NCI-H1092 (cell line): ENCODE data around the gene ZNF652.

ENCODE experiments used
- DNase-seq: peaks from one replicate; lab custom pipeline; 2025; lab: John Stamatoyannopoulos, UW

Gene ZNF652

DNA sequence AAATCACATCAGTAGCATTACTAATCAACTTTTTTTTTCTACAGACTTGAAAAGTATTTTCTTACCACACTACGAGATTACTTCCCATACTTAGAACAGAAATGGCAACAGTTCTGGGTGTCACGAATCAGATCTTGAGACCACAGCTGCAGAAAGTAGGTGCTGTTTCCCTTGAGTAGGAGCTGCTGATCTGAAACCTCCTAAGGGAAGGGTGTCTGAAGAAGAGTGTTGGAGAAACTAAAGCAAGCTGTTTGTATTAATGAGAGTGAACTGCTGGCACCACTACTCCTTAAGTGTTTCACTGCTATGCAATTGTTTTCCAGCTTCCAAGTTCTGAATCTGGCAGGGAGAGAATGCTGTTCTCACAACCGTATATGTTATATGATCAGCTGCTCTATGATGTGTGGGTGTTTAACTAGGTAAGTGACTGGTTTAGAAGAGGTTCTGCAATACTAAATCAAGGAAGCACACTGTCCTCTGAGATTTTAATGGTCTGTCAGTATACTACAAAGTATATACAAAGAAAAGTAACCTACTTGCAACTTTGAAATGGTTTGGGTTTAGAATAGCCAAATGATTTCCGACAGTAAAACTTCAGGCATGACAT is 3.3 kb downstream of the ZNF652 start:
- no peak for DNase-seq

- no peak for DNase-seq
These were observed 4.5 kb downstream of the ZNF652 start for GRCh38 chr17:49357516-49357915.

GRCh38 chr17:49356320-49356719 is 5.7 kb downstream of the ZNF652 start:
- DNase-seq: no peak

GRCh38 chr17:49353607-49354006 is 8.4 kb downstream of the ZNF652 start:
- no peak for DNase-seq

- no peak for DNase-seq
These were observed 9.4 kb downstream of the ZNF652 start for GRCh38 chr17:49352587-49353154.

DNA sequence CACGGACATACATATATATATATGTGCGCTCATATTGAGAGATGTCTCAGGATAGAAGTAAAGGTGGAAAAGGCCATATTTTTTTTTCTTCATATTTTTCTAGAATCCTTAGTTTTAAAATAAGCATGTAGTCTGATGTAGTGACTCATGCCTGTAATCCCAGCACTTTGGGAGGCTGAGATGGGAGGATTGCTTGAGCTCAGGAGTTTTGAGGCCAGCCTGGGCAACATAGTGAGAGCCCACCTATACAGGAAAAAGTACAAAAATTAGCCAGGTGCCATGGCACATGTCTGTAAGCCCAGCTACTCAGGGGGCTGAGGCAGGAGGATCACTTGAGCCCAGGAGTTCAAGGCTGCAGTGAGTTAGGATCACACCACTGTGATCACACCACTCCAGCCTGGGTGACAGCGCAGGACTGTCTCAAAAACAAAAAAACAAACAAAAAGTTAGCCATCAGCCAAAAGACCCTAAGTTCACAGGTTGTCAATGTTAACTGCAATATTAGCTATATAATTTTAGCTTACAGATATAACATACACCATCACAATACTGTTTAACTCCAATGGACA is 10.4 kb downstream of the ZNF652 start:
- no peak for DNase-seq

DNA sequence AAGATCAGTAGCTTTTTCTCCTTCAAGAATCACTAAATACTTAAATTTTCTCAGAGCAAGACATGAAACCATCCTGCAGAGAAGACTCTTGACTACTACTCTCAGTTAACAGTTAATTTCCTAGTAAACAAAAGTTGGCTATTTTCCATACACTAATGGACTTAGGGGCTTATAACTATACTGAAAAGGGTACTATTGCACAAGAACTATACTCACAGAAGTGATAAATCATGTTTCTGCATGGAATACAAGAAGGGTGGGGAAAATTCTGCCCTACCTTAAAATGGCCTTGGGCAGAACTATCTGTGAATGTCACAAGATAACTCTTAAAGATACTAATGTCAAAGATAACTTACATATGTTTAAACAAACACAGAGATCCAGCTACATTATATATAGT is 12.5 kb downstream of the ZNF652 start:
- DNase-seq: no peak

GRCh38 chr17:49344914-49345313 is 17.1 kb downstream of the ZNF652 start:
- no peak for DNase-seq

DNA sequence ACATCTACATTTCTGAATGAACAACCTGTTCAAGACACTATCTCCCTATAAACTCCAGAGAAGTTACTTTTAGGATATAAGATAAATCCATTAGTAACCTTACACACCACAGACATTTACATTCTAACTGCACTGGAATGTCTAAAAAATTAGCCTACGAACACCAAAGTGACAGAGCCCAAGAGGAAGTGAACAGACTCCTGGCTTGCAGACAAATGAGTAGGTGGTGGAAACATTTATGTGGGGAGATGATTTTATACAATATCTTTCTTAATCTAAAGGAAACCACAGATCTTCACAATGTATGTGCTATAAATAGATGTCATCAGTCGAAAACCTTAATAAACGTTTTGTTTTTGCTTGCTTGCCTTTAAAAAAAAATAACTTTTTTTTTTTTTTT is 18.8 kb downstream of the ZNF652 start:
- DNase-seq: no peak

GRCh38 chr17:49342575-49342936 is 19.5 kb downstream of the ZNF652 start:
- no peak for DNase-seq

DNA sequence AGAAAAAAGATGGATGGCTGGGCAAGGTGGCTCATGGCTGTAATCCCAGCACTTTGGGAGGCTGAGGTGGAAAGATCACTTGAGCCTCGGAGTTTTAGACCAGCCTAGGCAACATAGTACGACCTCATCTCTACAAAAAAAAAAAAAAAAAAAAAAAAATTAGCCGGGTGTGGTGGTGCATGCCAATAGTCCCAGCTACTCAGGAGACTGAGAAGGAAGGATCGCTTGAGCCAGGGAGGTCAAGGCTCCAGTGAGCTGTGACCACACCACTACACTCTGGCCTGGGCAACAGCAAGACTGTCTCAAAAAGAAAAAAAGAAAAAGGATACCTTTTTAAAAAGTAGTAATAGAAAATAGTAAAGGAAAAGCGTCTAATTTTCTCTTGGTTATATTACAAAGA is 20.7 kb downstream of the ZNF652 start:
- DNase-seq: no peak

DNA sequence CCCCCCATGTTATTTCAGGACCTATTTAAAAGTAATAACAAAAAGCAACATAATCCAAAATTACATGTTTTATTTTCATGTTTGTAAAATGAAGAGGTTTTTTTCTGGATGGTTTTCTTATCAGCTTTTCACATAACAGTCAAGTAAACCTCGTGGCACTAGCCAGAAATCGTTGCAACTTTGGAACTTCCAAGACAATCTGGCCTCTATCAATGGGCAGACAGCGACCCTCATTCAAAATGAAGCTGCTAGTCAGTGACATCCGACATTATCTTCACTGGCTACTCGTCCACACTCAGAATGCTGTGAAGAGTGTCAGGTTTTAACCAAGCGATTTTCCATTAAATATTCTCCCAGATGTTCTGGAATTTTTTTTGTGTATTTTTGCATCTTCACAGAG is 22.7 kb downstream of the ZNF652 start:
- DNase-seq: no peak

GRCh38 chr17:49338883-49339282 is 23.2 kb downstream of the ZNF652 start:
- DNase-seq: no peak

DNA sequence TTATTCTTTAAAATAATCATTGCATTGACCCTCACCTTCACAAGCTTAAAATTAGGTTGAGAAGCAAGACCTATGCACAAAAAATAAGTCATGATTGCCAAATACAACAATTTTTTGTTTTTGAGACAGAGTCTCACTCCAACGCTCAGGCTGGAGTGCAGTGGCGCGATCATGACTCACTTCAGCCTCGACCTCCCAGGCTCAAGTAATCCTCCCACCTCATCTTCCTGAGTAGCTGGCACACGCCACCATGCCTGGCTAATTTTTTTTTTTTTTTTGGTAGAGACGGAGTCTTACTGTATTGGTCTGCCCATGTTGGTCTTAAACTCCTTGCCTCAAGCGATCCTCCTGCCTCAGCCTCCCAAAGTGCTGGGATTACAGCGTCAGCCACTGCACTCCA is 24.2 kb downstream of the ZNF652 start:
- no peak for DNase-seq

DNA sequence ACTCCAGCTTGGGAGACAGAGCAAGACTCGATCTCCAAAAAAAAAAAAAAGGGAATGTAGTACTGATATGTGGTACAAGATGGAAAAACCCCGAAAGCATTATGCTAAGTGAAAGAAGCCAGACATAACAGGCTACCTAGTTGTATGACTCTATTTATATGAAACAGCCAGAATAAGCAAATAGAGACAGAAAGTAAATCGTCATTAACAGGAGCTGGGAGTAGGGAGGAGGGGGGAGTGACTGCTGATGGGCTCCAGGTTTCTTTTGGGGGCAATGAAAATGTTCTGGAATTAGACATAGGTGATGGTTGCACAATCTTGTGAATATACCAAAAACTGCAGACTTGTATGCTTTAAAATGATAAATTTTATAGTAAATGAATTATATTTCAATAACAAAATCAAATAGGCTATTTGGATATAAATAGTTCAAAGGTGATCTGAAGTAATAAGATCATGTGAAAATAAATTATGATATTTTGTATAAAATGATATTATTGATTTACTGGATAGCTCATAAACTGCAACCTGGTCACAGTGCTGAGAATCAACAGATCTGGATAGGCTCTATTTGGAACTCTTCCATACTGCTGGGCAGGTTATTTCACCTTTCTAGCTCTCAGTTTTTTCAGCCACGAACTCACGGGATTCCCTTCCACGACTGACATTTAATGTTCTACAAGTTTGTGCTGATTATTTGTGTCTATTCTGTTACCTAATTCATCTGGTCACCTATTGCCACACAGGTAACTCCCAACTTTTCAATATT is 27.1 kb downstream of the ZNF652 start:
- no peak for DNase-seq

DNA sequence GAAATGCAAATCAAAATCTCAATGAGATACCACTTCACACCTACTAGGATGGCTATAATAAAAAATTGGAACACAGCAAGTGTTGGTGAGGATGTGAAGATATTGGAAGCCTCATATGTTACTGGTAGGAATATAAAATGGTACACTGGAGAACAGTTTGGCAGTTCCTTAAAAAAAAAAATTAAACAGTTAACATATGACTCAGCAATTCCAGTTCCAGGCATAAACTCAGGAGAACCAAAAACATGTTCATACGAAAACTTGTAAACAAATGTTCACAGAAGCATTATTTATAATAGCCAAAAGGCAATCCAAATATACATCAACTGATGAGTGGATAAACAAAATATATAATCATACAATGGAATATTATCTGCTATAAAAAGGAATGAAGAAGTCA is 28.2 kb downstream of the ZNF652 start:
- DNase-seq: no peak

- DNase-seq: no peak
These were observed 33.9 kb downstream of the ZNF652 start for GRCh38 chr17:49327835-49328784.

- no peak for DNase-seq
These were observed 36.1 kb downstream of the ZNF652 start for GRCh38 chr17:49325980-49326379.

DNA sequence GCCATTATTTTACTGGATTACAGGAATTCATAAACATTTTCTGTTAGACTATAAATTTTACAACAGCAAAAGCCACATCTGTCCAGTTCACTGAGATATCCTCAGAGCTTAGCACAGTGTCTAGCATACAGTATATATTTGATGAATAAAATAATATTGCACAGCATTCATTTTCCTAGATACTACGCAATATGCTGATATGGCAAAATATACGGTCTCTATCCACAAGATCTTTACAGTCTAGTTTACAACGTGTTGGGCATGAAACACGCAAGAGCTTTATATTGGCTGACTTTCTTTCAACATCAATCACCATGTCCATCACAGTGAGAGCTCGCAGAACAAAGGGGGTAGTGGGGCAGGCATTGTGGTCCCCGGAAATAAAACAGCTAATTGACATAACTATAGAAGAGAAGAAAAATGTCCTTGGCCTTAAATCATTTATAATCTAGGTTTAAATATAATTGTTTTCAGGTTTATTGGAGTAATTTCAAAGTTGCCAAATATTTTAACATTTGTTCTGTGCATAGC is 43.5 kb downstream of the ZNF652 start:
- no peak for DNase-seq

DNA sequence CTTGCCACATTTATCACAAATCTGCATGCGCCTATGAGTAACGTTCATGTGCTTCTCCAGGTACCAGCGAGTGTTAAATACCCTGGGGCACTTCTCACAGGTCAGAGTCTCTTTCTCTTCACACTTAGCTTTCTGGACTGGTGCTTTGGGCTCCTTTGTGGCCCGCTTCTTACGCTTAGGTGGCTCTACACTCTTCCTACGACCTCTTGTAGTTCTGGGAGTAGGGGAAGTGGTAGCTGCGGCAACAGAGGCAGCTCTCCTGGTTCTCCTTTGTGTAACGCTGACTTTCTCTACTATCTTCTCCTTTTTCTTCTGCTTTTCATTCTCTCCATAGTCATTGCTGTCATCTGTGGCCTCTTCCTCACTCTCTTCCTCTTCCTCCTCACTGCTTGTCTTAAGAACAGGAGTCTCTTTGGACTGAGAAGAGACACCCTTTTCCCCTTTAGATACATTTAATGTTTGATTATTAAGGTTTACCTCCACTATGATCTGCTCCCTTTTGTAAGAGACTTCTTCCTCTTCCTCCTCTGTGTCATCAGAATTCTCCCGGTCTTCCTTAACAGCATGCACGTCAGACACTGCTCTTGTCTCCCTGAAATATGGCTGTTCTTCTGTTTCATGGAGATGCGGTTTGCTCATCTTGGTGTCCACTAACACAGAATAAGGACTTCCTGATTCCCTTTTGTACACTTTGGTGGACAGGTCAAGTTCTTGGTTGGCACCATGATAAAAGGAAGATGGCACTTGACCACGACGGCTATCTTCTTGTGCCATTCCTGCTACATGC is 45.0 kb downstream of the ZNF652 start:
- DNase-seq: no peak

- no peak for DNase-seq
These were observed 45.8 kb downstream of the ZNF652 start for GRCh38 chr17:49316258-49316570.
